K562 (cell line): ENCODE measurements around the gene PIAS3. TPM values are rescaled to one million over a fixed set of nuclear protein-coding genes. Genes with fewer than 3 reads are reported as not detected.

Experiments
- E4F1 ChIP-seq: fragments of 250-450 bp; sonication (Bioruptor Pico); IDR thresholded peaks from 2 replicates; pipeline ENCODE4 v1.5.0; 2021; ENCODE audit warnings: mild to moderate bottlenecking, borderline replicate concordance
- HMGN3 ChIP-seq: IDR thresholded peaks from 2 replicates; pipeline ENCODE4 v1.6.1; 2011; ENCODE audit warnings: borderline replicate concordance, low read depth, mild to moderate bottlenecking, mixed read lengths, low read length; ENCODE audit not compliant: insufficient read length; ENCODE audit errors: extremely low read depth
- HMGXB4 ChIP-seq: sonication (generic); formaldehyde crosslinking; IDR thresholded peaks from 2 replicates; pipeline ENCODE4 v1.8.1; 2023; ENCODE audit warnings: mild to moderate bottlenecking, missing genetic modification reagents
- JUNB ChIP-seq: fragments of 450-650 bp; formaldehyde crosslinking; conservative IDR thresholded peaks from 2 replicates; pipeline ENCODE4 v1.4.0; 2020; ENCODE audit warnings: mild to moderate bottlenecking
- JUND ChIP-seq, 2 experiments: IDR thresholded peaks; 2 replicates in 1 of 2; 3 replicates in 1 of 2; pipeline ENCODE4 v1.6.1; 2011; ENCODE audit warnings: borderline replicate concordance in 2 of 2, low read depth in 2 of 2, low read length in 2 of 2, improper control_type of control experiment in 1 of 2, missing biosample characterization in 1 of 2, missing genetic modification characterization in 1 of 2, missing genetic modification reagents in 1 of 2
- PCBP1 ChIP-seq: fragments of 200-400 bp; formaldehyde crosslinking; IDR thresholded peaks from 2 replicates; pipeline ENCODE4 v1.6.1; 2018; ENCODE audit warnings: mild to moderate bottlenecking, low read depth, low read length; ENCODE audit not compliant: poor library complexity, severe bottlenecking
- PRPF4 ChIP-seq: fragments of 200-400 bp; formaldehyde crosslinking; IDR thresholded peaks from one replicate; pipeline ENCODE4 v1.6.1; 2017; ENCODE audit warnings: low read length, low read depth, mild to moderate bottlenecking; ENCODE audit not compliant: insufficient read depth, poor library complexity, severe bottlenecking
- RBM39 ChIP-seq: fragments of 200-400 bp; formaldehyde crosslinking; optimal IDR thresholded peaks from 2 replicates; pipeline ENCODE3; 2018; ENCODE audit warnings: low read depth, low read length
- SAP30 ChIP-seq: fragments of 200-600 bp; sonication (generic); IDR thresholded peaks from 2 replicates; pipeline ENCODE4 v1.6.1; 2012; ENCODE audit warnings: borderline replicate concordance, low read depth, mild to moderate bottlenecking, moderate library complexity, low read length, control low read depth, inconsistent platforms; ENCODE audit not compliant: insufficient read depth, poor library complexity, severe bottlenecking
- SP1 ChIP-seq: sonication (generic); formaldehyde crosslinking; IDR thresholded peaks from 2 replicates; pipeline ENCODE4 v1.8.1; 2022; ENCODE audit warnings: mild to moderate bottlenecking, missing genetic modification reagents
- SRSF7 ChIP-seq: fragments of 200-400 bp; formaldehyde crosslinking; optimal IDR thresholded peaks from 2 replicates; pipeline ENCODE3; 2017; ENCODE audit warnings: mild to moderate bottlenecking, low read depth, low read length
- TAL1 ChIP-seq: fragments of 450-650 bp; IDR thresholded peaks from 2 replicates; pipeline ENCODE4 v1.6.1; 2016; ENCODE audit warnings: mild to moderate bottlenecking
- THAP7 ChIP-seq: fragments of 250-450 bp; sonication (Bioruptor Pico); IDR thresholded peaks from 2 replicates; pipeline ENCODE4 v1.5.0; 2021
- ZC3H8 ChIP-seq: fragments of 450-650 bp; IDR thresholded peaks from 2 replicates; pipeline ENCODE4 v1.6.1; 2017
- ZFP91 ChIP-seq: sonication (generic); formaldehyde crosslinking; IDR thresholded peaks from 2 replicates; pipeline ENCODE4 v1.8.0; 2022; ENCODE audit warnings: mild to moderate bottlenecking, missing genetic modification reagents
- ZNF311 ChIP-seq: fragments of 250-450 bp; sonication (Bioruptor Pico); IDR thresholded peaks from 2 replicates; pipeline ENCODE4 v1.4.0; 2020; ENCODE audit warnings: mild to moderate bottlenecking, moderate library complexity
- ZNF354B ChIP-seq: fragments of 250-450 bp; sonication (Bioruptor Pico); IDR thresholded peaks from 2 replicates; pipeline ENCODE4 v1.4.0; 2020
- ZNF589 ChIP-seq: fragments of 200-800 bp; sonication (Bioruptor generic); IDR thresholded peaks from 2 replicates; pipeline ENCODE4 v1.6.1; 2016; ENCODE audit warnings: low read depth, missing genetic modification characterization, missing compliant biosample characterization
- ZNF717 ChIP-seq: fragments of 250-450 bp; sonication (Bioruptor Pico); IDR thresholded peaks from 2 replicates; pipeline ENCODE4 v1.5.0; 2021
- ZNF830 ChIP-seq: fragments of 250-450 bp; sonication (Bioruptor Pico); IDR thresholded peaks from 2 replicates; pipeline ENCODE4 v1.5.0; 2021; ENCODE audit warnings: mild to moderate bottlenecking
- polyA plus RNA-seq, 8 experiments: library from polyadenylated mRNA; depleted of rRNA in 4 of 8; stranded (reverse) in 5 of 8; unstranded in 3 of 8; fragments of >200 nt; fragmentation: Nextera tagmentation in 2 of 8; fragmentation: Illumina TruSeq in 1 of 8; extraction: Ambion mirVana in 2 of 8; extraction: Trizol in 1 of 8; gene quantifications; 2 replicates each; pipeline versions ENCODE4 v1.2.1 to v1.2.3, GENCODE V29; 2011 to 2014; ENCODE audit warnings: inconsistent platforms in 1 of 8, missing spikeins in 1 of 8
- total RNA-seq, 7 experiments: library from RNA; depleted of rRNA in 6 of 7; stranded (reverse); fragments of >200 nt in 6 of 7; fragmentation: Illumina TruSeq in 2 of 7; extraction: Trizol in 2 of 7; gene quantifications; 2 replicates each; pipeline versions ENCODE4 v1.2.1 to v1.2.3, GENCODE V29; 2011 to 2021; ENCODE audit warnings: low replicate concordance in 1 of 7

PIAS3 gene
- total and polyA plus RNA-seq, 9 of the 15 experiments (the other 6 are each of a cell fraction or from before 2014, with no cell fraction given) = 1.1 to 25.6 (median 7.9) TPM

GRCh38 chr1:145858901-145859490 lies at the start of gene PIAS3 (continued):
- TF ChIP-seq ZFP91 (peak; percentile 95), PRPF4 (no peak), JUNB (CRISPR knock-in tag) (no peak), RBM39 (no peak), ZNF830 (CRISPR knock-in tag) (0 out of 2 replicates have a peak, but pooled peaks have one; percentile 39), SAP30 (no peak), E4F1 (CRISPR knock-in tag) (no peak), ZNF589 (CRISPR knock-in tag) (0 out of 2 replicates have a peak, but pooled peaks have one; percentile 39), ZC3H8 (no peak), SP1 (peak; percentile 86), JUND (IDR thresholded peaks at IDR 0.05; ENCODE audit: borderline replicate concordance, low read depth, low read length) (0 out of 2 replicates have a peak, but pooled peaks have one; percentile 21), JUND (tag; IDR thresholded peaks at IDR 0.05; ENCODE audit: borderline replicate concordance, low read depth, low read length) (no peak), ZNF717 (CRISPR knock-in tag) (no peak), THAP7 (CRISPR knock-in tag) (no peak), PCBP1 (peak; percentile 85), ZNF311 (CRISPR knock-in tag) (no peak), HMGXB4 (CRISPR knock-in tag) (no peak), HMGN3 (peak; percentile 72), ZNF354B (CRISPR knock-in tag) (no peak), SRSF7 (no peak), TAL1 (no peak)
